Keratinocyte (primary cell): Measurements from ENCODE around the gene FAAP20.

Experiments used
- EZH2 ChIP-seq: IDR thresholded peaks from one replicate; pipeline ENCODE4 v1.6.1; 2012; ENCODE audit warnings: inconsistent platforms, mild to moderate bottlenecking, low read length, moderate library complexity
- TF ChIP-seq, protein P1 (sequence below), 3 experiments: IDR thresholded peaks in 1 of 3; conservative IDR thresholded peaks in 1 of 3; optimal IDR thresholded peaks in 1 of 3; 2 replicates in 2 of 3; 3 replicates in 1 of 3; pipeline versions ENCODE3 to v1.5.1; 2011; ENCODE audit warnings: low read length in 3 of 3, mild to moderate bottlenecking in 3 of 3, moderate library complexity in 2 of 3, control low read depth in 1 of 3, inconsistent platforms in 1 of 3; ENCODE audit not compliant: insufficient read depth in 2 of 3; ENCODE audit errors: extremely low read depth in 1 of 3

GRCh38 chr1:2154022-2154421 is 40.5 kb downstream of the FAAP20 start:
- TF ChIP-seq, protein P1, sequence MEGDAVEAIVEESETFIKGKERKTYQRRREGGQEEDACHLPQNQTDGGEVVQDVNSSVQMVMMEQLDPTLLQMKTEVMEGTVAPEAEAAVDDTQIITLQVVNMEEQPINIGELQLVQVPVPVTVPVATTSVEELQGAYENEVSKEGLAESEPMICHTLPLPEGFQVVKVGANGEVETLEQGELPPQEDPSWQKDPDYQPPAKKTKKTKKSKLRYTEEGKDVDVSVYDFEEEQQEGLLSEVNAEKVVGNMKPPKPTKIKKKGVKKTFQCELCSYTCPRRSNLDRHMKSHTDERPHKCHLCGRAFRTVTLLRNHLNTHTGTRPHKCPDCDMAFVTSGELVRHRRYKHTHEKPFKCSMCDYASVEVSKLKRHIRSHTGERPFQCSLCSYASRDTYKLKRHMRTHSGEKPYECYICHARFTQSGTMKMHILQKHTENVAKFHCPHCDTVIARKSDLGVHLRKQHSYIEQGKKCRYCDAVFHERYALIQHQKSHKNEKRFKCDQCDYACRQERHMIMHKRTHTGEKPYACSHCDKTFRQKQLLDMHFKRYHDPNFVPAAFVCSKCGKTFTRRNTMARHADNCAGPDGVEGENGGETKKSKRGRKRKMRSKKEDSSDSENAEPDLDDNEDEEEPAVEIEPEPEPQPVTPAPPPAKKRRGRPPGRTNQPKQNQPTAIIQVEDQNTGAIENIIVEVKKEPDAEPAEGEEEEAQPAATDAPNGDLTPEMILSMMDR (optimal IDR thresholded peaks at IDR 0.05 in 1 of 3, IDR thresholded peaks at IDR 0.05 in 1 of 3, conservative IDR thresholded peaks at IDR 0.05 in 1 of 3; ENCODE audit: extremely low read depth in 1 of 3, insufficient read depth in 2 of 3, low read length in 3 of 3): no peak
- TF ChIP-seq EZH2: no peak
